ENCODE data around the gene SNAP47.
A peak's percentile ranks its signal among the peaks of the same experiment; 100 is the strongest.

The SNAP47 gene

DNA sequence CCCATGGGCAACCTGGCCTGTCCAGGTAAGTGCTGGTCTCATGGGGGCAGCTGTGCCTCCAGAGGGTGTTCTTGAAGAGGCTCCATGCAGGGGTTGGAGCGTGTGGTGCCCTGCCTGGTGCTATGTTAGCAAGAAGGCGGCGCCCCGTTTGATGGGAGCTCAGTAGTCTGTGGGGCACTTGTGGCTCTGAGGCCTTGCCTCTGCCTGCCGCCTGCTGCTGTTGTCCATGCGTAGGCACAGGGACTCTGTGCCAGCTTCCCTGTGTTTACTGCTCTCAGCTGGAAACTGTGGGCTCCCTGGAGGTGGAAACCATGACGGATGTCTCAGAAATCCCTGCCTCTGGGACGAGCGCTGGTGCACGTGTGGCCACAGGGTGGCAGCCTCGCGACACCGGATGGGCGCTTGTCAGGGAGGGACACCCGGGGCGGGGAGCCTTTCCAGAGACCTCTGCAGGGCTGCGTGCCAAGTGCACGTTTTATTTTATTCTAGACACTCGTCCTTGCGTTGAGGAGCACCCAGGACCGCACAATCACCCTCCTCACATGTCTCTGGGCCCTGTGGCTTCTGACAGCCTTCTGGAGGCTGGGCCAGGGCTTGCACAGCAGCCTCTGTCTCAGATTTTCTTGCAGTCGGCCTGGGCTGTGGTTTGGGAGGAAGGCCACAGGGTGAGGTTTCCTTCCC lies 27.1 kb downstream of the SNAP47 start:
- H3K27ac ChIP-seq, result no peak overlapping the region
- TF ChIP-seq, protein P1, sequence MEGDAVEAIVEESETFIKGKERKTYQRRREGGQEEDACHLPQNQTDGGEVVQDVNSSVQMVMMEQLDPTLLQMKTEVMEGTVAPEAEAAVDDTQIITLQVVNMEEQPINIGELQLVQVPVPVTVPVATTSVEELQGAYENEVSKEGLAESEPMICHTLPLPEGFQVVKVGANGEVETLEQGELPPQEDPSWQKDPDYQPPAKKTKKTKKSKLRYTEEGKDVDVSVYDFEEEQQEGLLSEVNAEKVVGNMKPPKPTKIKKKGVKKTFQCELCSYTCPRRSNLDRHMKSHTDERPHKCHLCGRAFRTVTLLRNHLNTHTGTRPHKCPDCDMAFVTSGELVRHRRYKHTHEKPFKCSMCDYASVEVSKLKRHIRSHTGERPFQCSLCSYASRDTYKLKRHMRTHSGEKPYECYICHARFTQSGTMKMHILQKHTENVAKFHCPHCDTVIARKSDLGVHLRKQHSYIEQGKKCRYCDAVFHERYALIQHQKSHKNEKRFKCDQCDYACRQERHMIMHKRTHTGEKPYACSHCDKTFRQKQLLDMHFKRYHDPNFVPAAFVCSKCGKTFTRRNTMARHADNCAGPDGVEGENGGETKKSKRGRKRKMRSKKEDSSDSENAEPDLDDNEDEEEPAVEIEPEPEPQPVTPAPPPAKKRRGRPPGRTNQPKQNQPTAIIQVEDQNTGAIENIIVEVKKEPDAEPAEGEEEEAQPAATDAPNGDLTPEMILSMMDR (conservative IDR thresholded peaks at IDR 0.05), result peak; percentile 71

DNA sequence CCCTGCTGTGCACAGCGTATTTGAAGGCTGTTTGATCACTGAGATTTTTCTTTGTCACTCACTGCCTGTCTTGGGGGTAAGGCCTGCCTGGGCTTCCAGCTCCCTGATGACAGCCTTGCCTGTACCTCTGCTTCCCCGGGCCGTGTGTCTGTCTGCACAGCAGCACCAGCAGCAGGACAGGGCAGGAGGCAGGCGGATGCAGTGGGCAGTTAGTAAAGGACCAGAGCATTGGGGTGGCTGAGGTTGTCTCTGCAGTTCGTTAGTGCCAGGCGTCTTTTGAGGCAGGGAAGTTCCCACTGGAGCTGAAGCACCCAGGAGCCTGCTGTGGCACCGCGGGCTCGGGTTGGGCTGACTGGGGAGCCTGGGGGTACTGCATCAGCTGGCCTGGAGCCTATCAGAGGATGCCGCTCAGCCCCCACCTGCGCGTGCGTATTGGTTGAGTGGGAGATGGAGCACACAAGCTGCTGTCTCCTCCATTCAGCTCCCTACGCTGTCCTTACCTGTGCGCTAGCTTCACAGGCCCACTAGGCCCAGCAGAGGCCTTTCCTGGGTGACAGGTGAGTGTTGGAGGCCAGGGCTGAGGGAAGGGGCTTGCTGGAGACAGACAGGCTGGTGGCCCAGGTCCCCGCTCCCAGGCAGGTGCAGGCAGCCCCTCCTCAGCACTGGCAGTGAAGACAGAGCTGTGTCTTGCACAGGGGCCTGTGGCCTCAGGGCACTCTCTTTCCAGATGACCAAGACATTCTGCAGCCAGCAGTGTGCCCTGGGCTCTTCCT lies 28.2 kb downstream of the SNAP47 start:
- TF ChIP-seq, protein P1 (conservative IDR thresholded peaks at IDR 0.05), result no peak
- H3K27ac ChIP-seq, result no peak overlapping the region

DNA sequence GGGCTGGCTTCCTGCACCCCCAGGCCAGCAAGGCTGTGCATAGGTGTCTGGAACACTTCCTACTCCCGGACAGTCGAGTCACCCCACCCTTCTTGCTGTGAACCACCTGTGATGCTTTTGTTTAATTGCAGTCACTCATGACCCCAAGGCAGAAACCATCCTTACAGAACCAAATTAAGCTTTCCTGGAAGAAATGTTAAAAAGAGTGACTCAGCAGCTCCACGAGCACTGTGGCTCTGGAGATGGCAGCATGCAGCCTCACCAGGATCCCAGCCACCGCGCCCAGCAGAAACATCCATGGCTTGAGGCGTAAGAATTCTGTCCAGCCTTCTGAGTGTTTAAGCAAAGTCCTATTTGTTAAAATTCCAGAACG lies 28.8 kb downstream of the SNAP47 start:
- H3K27ac ChIP-seq, result no peak overlapping the region
- TF ChIP-seq, protein P1 (conservative IDR thresholded peaks at IDR 0.05), result no peak

DNA sequence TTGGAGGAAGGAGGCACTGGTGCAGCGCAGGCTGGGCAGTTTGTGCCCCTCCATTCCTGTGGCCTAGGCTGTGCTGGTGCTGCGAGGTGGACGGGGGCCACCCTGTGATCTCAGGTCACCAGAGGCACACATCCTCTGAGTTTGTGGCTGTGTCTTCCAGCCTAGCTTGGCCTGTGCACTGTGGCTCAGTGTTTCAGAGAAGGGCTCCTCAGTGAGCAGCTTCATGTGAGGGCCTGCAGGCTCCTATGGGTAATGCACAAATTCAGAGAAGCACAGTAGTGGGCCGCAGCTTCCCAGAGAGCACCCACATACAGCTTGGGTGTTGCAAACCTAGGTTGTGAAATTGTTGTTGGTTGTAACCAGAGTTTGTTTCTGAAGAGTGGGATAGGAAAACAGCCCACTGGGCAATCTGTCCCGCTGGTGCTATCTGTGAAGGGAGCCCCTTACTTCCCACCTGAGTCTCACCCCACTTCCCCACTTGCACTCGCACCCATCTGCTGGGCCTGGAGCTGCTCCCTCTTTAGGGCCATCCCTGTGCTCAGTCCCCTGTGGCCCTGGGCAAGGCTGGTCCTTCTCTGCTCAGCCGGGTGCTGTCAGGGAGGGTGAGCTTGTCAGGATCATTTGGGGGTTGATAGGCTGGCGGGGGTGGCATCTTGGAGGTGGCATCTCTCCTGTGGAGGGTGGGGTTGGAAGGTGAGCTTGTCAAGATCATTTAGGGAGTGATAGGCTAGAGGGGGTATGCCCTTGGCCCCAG lies 30.2 kb downstream of the SNAP47 start:
- TF ChIP-seq, protein P1 (conservative IDR thresholded peaks at IDR 0.05), result no peak
- H3K27ac ChIP-seq, result no peak overlapping the region

DNA sequence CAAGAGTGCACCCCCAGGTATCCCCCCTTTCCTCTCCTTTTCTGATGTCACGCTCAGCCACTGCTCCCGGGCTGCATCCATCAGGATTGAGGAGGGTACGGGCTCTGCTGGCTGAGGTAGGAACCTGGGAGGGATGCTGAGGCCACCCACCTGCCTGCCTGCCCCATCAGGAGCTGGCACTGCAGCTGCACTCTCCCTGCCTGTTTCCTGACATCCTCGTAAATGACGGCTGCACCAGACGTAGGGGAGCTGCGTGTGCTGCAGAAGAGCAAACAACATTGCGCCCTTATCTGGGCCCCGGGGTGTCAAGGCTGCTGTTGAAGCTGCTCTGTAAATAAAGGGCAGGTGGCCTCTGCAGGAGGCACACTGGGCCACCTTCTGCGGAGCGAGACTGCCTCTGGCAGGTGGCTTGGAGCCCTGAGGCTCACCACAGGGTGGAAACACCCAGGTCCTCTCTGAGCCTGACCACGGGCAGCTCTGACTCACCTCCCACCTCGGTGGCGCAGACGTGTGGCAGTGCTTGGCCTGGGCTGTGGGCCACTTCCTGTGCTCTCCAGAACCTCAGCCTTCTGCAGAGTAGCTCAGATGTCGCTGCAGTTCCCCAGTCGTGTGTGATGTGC lies 30.9 kb downstream of the SNAP47 start:
- TF ChIP-seq, protein P1 (conservative IDR thresholded peaks at IDR 0.05), result no peak
- no peak overlapping the region for H3K27ac ChIP-seq

DNA sequence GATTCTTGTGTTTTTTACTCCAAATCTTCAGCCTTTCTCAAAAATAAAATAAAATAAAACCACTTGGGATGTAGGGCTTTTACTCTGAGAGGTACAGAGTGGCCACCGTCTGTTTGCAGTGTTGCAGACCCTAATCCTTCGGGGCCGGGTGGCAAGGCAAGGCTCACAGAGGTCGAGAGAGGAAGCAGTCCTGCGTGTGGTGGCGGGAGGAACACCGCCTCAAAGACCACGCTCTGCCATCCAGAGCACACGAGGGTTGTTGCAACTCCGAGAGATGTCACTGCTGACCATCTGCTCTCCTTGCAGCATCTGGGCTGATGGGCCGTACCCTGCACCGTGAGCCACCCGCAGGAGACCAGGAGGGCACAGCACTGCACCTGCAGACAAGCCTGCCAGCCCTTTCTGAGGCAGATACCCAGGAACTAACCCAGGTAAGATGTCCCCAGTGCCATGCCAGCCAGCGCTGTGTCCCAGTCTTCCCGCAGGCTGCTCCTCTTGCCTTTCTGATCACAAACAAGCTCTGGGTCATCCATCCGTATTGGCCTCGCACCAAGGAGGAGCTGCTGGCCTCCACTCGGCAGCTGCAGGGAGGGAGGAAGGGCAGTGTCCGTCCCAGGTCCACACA lies 31.5 kb downstream of the SNAP47 start:
- H3K27ac ChIP-seq, result no peak overlapping the region
- TF ChIP-seq, protein P1 (conservative IDR thresholded peaks at IDR 0.05), result no peak
